Activated T-cell treated with anti-CD3 and anti-CD28 coated beads for 48 hours (primary cell): Measurements from ENCODE around the gene LIN7A.
"Not testable (repeated sequence)": the region's sequence is repeated elsewhere in the genome, so short reads cannot be mapped to it uniquely, and the experiment has no call there.

Source experiments
- DNase-seq: peaks from one replicate; pipeline ENCODE4 v3.0.0-alpha.2; 2020; ENCODE audit warnings: low read depth

The LIN7A gene

DNA sequence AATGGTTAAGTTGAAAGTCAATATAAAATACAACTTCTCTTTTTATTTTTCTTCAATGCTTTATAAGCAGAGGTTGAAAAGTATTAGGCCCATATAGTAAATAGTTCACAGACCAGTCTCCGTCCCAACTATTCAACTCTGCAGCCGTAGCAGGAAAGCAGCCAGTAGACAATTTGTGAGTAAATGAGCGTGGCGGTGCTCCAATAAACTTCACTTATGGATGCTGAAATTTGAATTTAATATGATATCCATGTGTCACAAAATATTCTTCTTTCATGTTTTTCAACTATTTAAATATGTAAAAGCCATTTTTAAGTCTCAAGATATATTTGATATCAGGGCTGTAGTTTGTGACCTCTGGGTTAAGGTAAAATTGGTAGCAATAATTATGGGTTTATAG lies 17.7 kb downstream of the LIN7A start:
- DNase-seq, result no peak

GRCh38 chr12:80917651-80918050 lies 20.1 kb downstream of the LIN7A start:
- DNase-seq, result no peak

- DNase-seq, result no peak
Measured at GRCh38 chr12:80912901-80913770, 24.6 kb downstream of the LIN7A start.

- DNase-seq, result no peak
Measured at GRCh38 chr12:80909370-80909769, 28.4 kb downstream of the LIN7A start.

- no peak for DNase-seq
Measured at GRCh38 chr12:80902711-80903110, 35.0 kb downstream of the LIN7A start.

- DNase-seq, result no peak
Measured at GRCh38 chr12:80901661-80902060, 36.1 kb downstream of the LIN7A start.

GRCh38 chr12:80895240-80895639 lies 42.5 kb downstream of the LIN7A start:
- no peak for DNase-seq

DNA sequence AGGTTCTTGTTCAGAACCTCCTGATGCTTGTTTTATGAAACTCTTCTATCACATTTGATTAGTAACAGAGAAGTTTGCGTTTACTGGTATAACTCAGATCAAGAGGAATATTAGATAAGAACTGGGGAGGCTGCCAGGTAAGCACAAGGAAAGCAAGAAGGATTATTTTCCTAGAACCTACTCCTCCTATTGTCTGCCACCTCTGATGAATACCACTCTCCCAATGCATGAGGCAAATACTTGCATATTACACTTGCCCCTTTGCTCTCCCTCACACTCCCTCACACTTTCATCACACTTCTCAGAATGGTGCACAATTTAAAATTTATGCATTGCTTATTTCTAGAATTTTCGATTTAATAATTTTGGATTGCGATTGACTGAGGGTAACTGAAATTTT lies 43.6 kb downstream of the LIN7A start:
- no peak for DNase-seq

DNA sequence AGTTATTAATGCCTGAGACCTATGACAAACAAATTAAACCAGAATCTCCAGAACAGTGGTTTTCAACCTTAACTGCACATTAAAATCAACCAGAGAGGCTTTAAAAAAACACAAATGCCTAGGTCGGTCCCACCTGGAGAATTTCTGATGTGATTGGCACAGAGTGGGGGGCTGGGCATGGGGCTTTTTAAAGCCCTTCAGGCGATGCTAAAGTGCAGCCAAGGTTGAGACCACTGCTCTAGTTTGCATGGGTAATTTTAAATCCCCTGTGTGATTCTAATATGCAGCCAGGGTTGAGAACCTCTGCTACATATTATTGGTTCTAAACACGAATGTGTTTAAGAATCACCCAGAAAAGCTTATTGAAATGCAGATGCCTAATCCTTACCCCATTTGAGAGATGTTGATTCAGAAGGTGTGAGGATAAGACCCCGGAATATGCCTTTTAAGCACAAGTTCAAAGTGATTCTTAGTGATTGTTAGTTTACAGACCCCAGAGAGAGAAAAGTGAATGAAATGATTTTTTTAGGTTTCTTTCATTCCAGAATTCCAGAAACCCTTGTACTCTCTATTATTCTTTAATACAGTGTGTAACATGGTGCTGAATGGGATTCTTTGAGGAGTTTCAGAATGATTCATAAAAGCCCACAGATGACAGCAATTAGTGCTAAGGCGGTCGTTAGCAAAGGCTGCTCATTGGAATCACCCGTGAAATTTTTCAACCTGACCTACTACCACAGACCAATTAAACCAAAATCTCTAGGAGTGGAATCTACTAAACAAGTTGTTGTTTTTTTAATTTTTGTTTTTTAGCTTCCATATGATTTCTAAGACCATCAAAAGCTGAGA lies 44.9 kb downstream of the LIN7A start:
- no peak for DNase-seq

DNA sequence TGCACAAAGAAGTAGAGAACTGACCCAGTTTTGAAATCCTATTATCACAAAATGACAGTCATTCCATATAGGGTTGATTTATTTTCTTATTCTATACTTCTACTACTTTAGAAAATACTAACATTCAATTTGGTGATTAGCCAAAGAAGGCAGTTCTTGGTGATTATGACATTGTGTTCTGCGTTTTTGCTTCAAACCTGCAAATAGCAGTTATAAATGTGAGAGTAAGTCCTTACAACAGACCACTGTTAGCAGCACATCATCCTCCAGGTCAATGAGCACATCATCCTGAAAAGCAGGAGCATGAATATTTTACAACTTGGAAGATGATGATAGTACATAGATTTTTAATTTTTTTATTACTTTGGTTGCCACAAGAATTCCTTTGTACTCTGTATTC lies 53.1 kb downstream of the LIN7A start:
- DNase-seq, result no peak

- DNase-seq, result no peak
Measured at GRCh38 chr12:80881106-80881505, 56.6 kb downstream of the LIN7A start.

DNA sequence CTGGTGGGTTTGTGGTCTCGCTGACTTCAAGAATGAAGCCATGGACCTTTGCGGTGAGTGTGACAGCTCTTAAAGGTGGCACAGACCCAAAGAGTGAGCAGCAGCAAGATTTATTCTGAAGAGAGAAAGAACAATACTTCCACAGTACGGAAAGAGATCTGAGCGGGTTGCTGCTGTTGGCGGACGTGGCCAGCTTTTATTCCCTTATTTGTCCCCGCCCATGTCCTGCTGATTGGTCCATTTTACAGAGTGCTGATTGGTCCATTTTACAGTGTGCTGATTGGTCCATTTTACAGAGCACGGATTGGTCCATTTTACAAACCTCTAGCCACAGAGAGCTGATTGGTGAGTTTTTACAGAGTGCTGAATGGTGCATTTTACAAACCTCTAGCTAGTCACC lies 59.3 kb downstream of the LIN7A start:
- not testable (repeated sequence) for DNase-seq

GRCh38 chr12:80877721-80878265 lies 59.9 kb downstream of the LIN7A start:
- no peak for DNase-seq

DNA sequence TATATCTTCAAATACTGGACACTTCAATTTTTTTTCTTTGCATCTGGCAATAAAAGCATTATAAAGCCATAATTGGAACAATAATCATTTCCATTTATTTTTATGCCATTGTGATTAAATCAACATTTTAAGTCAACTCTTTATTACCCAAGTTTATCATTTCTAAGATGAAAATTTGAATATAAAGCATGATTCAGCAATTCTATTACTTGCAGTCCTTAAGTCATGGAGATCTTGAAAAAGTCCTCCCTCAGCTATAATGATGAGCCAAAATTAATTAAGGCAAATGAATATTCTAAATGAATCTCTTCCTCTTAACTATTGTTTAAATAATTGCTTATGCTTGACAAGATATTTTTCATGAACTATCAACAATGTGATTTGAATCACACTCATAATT lies 65.7 kb downstream of the LIN7A start:
- no peak for DNase-seq

- DNase-seq, result no peak
Measured at GRCh38 chr12:80869264-80869663, 68.5 kb downstream of the LIN7A start.

DNA sequence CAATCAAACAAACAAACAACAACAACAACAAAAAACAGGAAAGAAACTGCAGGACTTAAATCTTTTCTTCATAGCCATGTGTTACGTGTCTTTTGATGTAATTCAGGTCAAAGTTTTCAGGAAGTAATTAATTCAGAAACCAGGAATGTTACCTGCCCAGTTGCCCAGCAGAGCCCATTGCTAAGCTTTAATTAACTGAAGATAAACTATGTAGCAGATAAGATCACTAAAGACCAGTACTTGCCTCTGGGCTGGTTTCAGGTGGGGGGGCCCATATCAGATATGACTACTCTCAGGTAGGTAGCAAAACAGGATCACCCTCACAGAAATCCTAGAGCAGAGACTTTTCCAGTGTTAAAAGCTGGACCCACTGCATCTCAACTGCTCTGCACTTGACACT lies 69.2 kb downstream of the LIN7A start:
- DNase-seq, result no peak

DNA sequence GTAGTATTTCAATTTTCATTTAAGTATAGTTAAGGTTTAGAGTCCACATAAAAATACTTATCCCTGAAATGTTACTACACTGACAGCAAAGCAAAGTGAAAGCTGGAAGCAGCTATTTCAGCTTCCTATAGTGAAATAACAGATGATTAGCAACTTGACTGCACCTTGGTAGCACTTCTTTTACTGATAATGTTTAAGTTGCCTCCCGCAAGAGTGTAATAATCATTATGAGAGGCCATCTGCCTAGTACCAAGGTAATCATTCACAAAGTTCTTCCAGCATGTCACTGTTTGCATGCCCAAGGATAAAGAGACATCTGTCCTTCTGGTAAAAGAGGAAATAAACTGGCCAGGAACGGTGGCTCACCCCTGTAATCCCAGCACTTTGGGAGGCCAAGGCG lies 69.8 kb downstream of the LIN7A start:
- no peak for DNase-seq

DNA sequence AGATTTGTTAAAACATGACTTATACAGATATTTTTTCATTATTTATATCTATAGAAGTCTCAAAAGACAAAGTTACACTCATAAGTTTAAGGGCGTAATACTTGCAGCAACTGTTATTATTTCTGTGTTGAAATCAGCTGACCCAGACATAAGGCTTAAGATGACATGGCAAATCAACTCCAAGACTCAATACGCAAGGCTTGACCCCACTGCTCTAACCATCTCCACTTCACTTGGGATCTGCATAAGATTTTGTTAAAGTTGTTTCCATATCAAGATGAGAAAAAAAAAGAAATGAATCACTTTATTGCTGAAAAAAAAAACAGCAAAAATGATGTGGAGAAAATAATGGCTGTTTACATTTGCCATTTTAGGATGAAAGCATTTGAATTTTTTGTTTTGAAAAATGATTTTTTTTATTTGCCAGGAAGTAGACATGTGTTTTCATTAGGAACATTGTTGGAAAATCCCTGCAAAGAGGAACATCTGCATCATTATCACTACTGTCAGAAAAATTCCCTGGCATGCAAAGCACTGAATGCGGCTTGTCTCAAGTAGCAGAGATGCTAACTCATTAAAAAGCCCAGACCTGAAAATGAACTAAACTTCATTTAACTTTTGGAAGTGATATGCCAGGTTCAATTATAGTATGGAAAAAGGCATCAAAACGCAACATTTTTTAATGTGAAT lies 73.5 kb downstream of the LIN7A start:
- no peak for DNase-seq

DNA sequence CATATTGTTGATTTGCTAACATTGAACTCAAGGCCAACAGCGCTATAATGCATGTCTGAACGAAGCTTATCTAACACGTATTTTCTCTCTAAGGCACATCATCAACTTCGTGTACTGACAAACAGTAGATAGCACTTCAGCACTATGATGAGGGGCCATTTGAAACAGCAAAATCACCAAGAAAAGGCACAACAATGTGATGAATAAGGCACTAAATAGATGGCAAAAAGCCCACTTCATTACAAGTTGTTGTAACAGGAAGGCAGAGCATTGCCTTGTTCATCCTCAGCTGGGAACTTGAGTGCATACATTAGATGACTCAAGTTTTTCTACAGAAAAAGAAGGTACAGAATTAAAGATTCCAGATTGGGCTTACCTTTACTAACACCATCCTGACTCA lies 75.2 kb downstream of the LIN7A start:
- DNase-seq, result no peak

DNA sequence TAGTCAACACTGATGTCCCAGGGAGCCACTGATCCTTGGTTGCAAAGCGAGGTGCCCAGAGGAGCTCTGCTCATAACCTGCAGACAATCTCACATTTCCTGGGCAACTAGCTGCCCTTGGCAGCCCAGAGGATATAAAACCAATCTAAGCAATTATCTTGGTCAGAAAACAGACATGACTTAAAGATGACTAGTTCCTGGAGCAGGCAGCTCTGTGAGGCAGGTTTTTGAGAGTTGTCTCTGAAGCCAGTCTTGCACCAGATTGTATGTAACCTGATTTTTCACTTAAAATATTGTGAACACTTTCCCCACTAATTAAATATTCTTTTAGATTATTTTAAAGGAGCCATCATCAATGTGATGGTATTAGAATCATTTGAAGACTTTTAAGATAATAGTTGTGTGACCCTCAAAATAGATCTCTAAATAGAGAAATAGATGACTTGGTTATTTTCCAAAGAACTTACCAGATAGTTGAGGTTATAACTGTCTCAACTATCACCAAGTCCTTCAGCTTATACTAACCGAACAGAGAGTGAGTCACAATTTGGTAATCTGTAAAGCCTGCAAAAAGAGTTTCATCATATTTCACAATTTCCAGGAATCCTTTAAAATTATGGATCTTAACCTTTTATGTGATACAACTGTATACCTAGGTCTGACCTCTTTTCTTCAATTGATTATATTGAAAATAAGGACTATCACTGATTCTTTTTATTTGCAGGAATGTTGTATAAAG lies 75.9 kb downstream of the LIN7A start:
- no peak for DNase-seq

DNA sequence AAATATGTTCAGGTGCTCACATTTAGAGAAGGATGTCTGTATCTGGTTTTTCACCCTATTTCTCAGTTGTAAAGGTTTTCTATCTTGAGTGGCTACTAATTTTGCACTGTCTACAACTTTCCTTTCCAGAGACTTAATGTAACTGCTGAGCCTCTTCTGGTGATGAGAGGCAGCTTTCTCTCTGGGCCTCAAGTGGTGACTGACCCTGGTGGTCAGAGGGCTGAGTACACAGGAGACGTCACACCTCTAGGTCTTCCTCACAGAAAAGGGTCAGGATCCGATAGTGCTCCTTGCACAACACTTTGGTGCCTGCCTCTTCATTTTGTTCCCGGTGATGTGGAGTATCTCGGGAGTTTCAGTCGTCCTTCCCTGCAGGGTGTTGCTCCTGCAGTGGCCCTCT lies 76.8 kb downstream of the LIN7A start:
- DNase-seq, result no peak

- DNase-seq, result no peak
Measured at GRCh38 chr12:80860206-80860605, 77.5 kb downstream of the LIN7A start.
